ENCODE measurements around the gene SEMA3A.

SEMA3A gene

GRCh38 chr7:83913174-83913573 is 281.4 kb downstream of the SEMA3A start:
- no peak for DNase-seq

- peak; percentile 72 for DNase-seq
Measured at GRCh38 chr7:83908526-83908925, 286.1 kb downstream of the SEMA3A start.
